Activated CD4-positive, alpha-beta T cell treated with anti-CD3 and anti-CD28 coated beads, Interleukin-2, amount 50 U/mL, for 4 hours (primary cell): ENCODE data around the gene PLEKHH1.
A peak's percentile ranks its signal among the peaks of the same experiment; 100 is the strongest.

Experiments
- DNase-seq, 2 experiments: peaks; one replicate each; pipeline ENCODE4 v3.0.0-alpha.2; 2020

PLEKHH1 gene

DNA sequence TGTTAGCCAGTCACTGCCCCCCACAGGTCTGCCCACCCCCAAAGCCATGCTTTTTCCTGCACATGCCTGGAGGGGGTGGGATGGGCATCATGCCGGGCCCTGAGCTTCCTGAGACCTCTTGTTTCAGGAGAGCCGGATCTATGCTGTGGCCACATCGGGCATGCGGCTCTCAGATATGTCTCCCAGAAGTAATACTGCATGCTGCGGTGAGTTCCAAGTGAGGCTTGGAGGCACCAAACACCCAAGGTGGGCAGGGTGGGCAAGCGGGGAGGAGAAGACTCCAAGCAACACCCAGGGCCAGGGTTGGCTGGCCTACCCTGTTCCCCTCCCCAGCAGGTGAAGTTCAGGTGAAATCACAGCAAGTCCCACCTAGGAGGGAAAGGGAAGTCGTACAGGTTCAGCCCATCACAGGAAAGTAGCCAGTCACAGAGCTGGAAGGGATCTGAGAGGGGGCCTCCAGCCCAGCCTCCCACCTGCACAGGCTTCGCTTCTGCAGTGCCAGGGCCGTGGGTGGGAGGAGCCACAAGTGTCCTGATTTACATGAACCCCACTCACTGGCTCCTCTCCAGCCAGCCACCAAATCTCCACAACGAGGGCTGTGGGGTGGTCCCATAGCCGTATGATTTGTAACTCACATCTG is 36.0 kb downstream of the PLEKHH1 start:
- no peak for DNase-seq

- DNase-seq, result no peak
Measured at GRCh38 chr14:67569651-67570290, 36.7 kb downstream of the PLEKHH1 start.

DNA sequence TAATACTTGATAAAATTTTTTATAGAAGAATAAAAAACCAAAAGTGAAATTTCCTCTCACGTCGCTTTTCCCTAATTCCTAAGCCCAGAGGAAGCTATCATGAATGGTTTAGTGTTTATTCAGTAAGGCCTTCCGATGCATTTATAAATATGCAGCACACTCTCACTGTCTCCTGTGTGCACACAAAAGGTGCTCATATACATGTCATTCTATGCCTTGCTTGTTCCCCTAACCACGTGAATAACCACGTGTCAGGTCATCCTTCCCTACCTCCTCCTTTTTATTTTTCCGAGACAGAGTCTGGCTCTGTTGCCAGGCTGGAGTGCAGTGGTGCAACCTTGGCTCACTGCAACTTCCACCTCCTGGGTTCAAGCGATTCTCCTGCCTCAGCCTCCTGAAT is 37.4 kb downstream of the PLEKHH1 start:
- DNase-seq, result no peak

DNA sequence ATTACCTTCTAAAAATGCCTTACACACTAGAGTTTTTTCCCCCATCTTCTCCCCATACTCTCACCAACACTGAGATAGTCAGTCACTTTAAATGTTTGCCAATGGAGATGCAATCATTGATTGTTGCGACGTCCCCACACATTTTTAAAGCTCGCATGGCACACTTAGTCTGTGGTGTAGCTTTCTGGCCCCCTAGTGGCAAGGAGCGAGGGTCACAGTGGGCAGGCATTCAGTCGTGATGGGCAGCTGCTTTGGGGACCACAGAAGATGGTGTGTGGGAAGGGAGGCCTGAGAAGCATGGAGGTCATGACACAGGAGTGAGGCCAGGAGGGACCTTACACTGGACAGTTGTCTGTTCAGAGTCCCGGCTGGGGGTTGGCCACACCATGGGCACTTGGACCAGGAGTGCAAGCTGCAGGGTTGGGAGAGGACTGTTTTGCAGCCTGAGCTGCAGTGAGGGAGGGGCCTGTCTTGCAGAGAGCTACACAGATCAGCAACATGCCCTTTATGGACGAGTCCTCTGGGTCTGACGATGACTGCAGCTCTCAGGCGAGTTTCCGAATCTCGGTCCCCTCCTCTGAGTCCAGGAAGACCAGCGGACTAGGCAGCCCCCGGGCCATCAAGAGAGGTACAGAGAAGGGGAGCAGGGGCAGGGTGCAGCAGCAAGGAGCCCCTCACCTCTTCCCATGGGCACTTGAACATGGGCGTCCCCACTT is 38.3 kb downstream of the PLEKHH1 start:
- peak; percentile 62 for DNase-seq

GRCh38 chr14:67571991-67572323 is 38.9 kb downstream of the PLEKHH1 start:
- no peak for DNase-seq

GRCh38 chr14:67572608-67573007 is 39.5 kb downstream of the PLEKHH1 start:
- no peak for DNase-seq

- no peak for DNase-seq
Measured at GRCh38 chr14:67573228-67574010, 40.3 kb downstream of the PLEKHH1 start.

GRCh38 chr14:67574156-67574555 is 41.1 kb downstream of the PLEKHH1 start:
- DNase-seq, result no peak

GRCh38 chr14:67574806-67575205 is 41.7 kb downstream of the PLEKHH1 start:
- DNase-seq, result no peak

DNA sequence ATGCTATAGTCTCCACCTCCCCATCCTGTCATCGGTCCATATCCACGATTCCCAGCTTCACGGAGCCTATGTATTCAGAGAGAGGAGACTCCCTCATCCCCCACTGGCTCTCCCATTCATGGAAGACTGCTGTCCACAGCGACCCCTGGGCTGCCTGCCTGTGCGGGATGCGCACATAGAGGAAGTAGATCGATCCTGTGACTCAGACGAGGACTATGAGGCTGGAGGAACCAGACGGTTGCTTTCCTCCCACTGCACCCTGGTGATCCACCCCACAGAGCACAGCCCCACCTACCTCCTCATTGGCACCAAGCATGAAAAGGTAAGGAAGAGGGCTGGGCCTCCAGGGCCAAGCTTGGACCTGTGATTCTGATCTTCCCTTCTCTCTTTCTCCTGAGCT is 42.6 kb downstream of the PLEKHH1 start:
- no peak for DNase-seq

- DNase-seq, result no peak
Measured at GRCh38 chr14:67576216-67576955, 43.3 kb downstream of the PLEKHH1 start.

GRCh38 chr14:67577181-67577808 is 44.2 kb downstream of the PLEKHH1 start:
- no peak for DNase-seq

DNA sequence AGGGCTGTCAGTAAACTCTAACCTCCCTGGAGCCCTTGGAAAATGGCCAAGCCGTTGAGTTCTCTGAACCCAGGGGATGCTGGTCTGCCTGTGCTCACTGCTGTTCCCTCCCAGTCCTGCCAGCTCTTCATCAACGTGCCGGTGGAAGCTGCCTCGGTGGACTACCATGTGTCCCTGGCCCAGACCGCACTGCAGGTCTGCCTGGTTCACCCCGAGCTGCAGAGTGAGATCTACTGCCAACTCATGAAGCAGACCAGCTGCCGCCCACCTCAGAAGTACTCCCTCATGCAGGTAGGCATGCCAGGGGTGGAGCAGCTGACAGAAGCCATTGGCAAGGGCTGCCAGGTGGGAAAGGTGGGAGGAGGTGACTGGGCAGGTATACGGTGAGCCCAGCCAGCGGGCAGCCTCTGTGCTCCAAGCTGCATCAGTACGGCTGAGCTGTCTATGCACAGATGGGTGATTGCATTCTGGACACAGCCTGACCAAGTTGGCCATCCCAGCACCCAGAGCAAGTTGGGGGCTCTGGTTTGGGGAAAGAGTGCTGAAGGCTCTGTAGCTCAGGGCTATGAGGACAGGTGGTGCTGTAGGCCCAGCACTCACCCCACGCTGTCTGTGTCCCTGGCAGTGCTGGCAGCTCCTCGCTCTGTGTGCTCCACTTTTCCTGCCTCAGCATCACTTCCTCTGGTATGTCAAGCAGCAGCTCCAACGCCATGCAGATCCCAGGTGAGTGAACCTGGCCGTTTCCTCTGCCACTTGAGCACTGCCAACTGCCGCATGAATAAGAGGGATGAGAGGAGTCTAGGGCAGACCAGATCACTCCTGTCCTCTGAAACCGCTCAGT is 45.0 kb downstream of the PLEKHH1 start:
- no peak for DNase-seq

DNA sequence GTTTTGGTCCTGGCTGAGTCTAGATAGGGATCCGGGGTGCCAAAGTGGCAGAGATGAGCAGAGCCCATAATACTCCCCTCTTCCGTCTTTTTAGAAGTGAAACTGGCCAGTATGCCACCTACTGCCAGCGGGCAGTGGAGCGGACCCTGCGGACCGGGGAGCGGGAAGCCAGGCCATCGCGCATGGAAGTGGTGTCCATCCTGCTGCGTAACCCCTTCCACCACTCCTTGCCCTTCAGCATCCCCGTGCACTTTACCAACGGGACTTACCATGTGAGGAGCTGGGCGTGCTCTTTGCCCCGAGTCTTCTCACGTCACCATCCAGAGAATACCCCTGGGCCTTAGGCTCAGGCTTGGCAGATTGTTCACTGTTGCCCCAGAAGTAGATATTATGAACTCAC is 46.0 kb downstream of the PLEKHH1 start:
- no peak for DNase-seq

DNA sequence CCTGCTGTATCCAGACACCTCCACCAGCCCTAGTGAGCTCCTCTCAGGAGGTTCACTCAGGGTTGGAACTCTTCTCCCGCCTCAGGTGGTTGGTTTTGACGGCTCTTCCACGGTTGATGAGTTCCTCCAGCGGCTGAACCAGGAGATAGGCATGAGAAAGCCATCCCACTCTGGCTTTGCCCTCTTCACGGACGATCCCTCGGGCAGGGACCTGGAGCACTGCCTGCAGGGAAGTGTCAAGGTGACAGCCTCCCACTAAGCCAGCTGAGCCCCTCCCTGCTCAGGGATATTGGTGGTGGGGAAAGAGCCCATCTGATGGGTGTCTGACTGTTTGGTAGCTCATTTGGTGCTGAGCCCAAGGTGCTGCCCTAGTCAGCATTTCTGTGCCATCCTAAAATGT is 46.5 kb downstream of the PLEKHH1 start:
- no peak for DNase-seq

- no peak for DNase-seq
Measured at GRCh38 chr14:67580336-67581171, 47.5 kb downstream of the PLEKHH1 start.

DNA sequence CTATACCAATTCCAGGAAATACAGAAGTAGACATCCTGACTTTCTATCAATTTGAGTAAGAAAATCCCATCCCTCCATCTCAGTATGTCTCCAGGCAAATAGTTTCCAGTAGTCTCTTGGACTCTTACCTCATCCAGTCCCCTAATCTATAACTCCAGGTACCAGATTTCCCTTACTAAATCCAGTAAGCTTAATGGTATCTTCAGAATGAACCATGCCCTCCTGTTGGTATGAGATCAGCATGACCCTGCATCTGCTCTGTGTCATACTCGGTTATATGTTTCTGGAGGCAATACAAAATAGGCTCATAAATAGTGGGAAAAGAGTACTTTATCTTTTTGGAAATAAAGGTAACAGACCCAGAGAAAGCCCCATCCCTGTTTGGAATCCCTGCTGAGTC is 48.6 kb downstream of the PLEKHH1 start:
- DNase-seq, result no peak

DNA sequence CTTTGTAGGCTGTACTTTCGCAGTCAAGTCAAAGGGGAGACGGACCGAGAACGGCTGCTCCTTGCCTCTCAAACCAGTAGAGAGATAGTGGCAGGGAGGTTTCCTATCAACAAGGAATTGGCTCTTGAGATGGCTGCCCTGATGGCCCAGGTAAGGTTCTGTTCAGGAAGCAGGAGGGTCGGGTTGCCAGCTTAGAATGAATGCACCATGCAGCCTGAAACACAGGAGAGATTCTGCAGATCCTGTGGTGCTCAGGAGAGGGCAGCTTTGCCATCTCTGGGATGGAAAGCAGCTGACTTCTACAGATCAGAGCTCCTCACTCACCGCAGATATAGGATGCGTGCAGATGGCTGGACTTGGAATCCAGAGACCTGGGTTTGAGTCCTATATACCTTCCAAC is 49.0 kb downstream of the PLEKHH1 start:
- DNase-seq, result no peak

DNA sequence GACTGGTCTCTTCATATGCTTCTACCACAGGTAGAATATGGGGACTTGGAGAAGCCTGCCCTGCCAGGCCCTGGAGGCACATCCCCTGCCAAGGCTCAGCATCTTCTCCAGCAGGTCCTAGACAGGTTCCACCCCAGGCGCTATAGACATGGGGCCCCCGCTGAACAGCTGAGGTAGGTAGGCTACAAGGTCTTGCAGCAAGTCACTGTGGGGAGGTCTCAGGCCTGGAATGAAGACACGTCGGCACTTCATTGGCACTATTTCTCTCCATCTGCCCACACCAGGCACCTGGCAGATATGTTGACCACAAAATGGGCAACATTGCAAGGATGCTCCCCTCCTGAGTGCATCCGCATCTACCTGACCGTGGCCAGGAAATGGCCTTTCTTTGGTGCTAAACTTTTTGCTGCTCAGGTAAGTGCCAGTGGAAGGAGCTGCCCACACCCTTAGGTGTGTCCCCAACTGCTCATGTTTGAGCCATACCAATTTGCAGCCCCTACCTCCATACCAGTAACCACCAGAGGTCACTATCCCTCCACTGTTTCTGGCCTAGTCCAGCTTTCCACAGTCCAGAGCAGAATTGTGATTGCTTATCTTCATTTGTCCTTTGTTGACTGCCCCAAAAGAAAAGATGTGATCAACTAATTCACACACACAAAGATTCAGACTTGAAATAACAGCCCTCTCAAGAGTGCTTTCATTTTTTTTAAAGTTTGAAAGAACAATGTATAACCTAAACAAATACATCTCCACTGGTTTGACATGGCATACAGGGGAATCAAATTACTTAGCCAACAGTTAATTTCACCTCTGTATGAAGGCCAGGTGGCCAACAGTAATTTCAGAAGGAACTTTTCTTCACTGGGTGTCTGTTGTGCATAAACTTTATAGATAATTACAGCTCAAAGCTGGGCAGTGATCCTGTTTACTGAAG is 50.9 kb downstream of the PLEKHH1 start:
- peak in 1 of 2 experiments; percentile 6 for DNase-seq
